ENCODE results near the gene ZPBP2. TPM values are rescaled to one million over a fixed set of nuclear protein-coding genes. Genes with fewer than 3 reads are reported as not detected.

The ZPBP2 gene
- total and polyA plus RNA-seq, 2 donors (not counting 1 experiment from before 2014, with no cell fraction given), result not detected

- DNase-seq (ENCODE audit: low read depth in 2 of 2), result no peak
- Histone ChIP-seq H4K20me1 (ENCODE audit: control insufficient read depth, extremely low read depth, insufficient read depth, low read length) (no peaks in the 10 kb centered on the region), H3K9me3 (ENCODE audit: control insufficient read depth, insufficient read depth, low read depth, low read length) (no peaks in the 10 kb centered on the region), H3K9ac (ENCODE audit: insufficient read depth, low read length) (no peak overlapping the region), H3K4me3 (replicated peaks in 1 of 4; ENCODE audit: control extremely low read depth in 1 of 4, insufficient read depth in 1 of 4, low read depth in 3 of 4, low read length in 4 of 4) (no peak overlapping the region), H3K27ac (ENCODE audit: insufficient read depth, low read length) (no peak overlapping the region), H2AFZ (ENCODE audit: low read length) (no peak overlapping the region), H3K4me2 (ENCODE audit: extremely low read depth, insufficient read depth, low read length) (no peak overlapping the region), H3K4me1 (ENCODE audit: control insufficient read depth, extremely low read depth, insufficient read depth, low read length) (no peaks in the 10 kb centered on the region), H3K36me3 (ENCODE audit: control insufficient read depth, insufficient read depth, low read length) (no peaks in the 10 kb centered on the region), H3K79me2 (ENCODE audit: control insufficient read depth, insufficient read depth, low read length) (no peaks in the 10 kb centered on the region), H3K27me3 (ENCODE audit: control insufficient read depth, insufficient read depth, low read length) (no peaks in the 10 kb centered on the region)
- TF ChIP-seq CTCF (conservative IDR thresholded peaks at IDR 0.05 in 1 of 2, IDR thresholded peaks at IDR 0.05 in 1 of 2; ENCODE audit: low read depth in 1 of 2, low read length in 2 of 2) (no peak), EZH2 (IDR thresholded peaks at IDR 0.05; ENCODE audit: low read length, missing control alignments) (no peak)
These were observed 34.0 kb upstream of the ZPBP2 start for GRCh38 chr17:39834017-39834416.

DNA sequence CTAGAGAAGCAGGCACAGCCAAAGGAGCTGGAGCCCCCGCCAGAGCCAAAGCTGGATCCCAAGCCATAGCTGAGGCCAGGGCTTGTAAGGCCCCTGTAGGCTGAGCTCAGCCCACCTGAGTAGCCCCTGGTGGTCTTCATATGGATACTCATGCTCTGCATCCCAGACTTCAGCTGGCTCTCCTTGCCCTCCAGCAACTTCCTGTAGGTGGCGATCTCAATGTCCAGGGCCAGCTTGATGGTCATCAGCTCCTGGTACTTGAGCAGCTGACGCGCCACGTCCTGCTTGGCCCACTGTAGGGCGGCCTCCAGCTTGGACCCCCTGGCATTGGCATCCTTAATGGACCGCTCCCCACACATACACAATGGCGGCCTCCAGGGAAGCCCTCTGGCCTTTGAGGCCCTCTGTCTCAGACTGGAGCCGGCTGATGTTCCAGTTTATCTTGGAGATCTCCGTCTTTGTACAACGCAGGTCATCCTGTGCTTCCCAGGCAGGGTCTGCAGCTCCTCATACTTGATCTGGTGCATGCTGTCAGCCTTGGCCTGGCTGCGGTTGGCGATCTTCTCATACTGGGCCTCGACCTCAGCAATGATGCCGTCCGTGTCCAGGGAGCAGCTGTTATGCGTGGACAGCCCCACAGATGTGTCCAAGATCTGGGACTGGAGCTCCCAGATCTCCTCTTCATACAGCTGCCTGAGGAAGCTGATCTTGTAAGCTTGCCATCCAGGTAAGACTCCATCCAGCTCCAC is 32.8 kb upstream of the ZPBP2 start:
- H2AFZ ChIP-seq (ENCODE audit: low read length), result no peak overlapping the region
- no peaks in the 10 kb centered on the region for H3K4me1 ChIP-seq (ENCODE audit: control insufficient read depth, extremely low read depth, insufficient read depth, low read length)
- no peak overlapping the region for H3K9ac ChIP-seq (ENCODE audit: insufficient read depth, low read length)
- H3K27me3 ChIP-seq (ENCODE audit: control insufficient read depth, insufficient read depth, low read length), result no peaks in the 10 kb centered on the region
- no peaks in the 10 kb centered on the region for H4K20me1 ChIP-seq (ENCODE audit: control insufficient read depth, extremely low read depth, insufficient read depth, low read length)
- no peaks in the 10 kb centered on the region for H3K36me3 ChIP-seq (ENCODE audit: control insufficient read depth, insufficient read depth, low read length)
- H3K4me2 ChIP-seq (ENCODE audit: extremely low read depth, insufficient read depth, low read length), result no peak overlapping the region
- DNase-seq (ENCODE audit: low read depth in 2 of 2), result no peak
- H3K27ac ChIP-seq (ENCODE audit: insufficient read depth, low read length), result no peak overlapping the region
- TF ChIP-seq CTCF (conservative IDR thresholded peaks at IDR 0.05 in 1 of 2, IDR thresholded peaks at IDR 0.05 in 1 of 2; ENCODE audit: low read depth in 1 of 2, low read length in 2 of 2), result no peak
- no peak for TF ChIP-seq EZH2 (IDR thresholded peaks at IDR 0.05; ENCODE audit: low read length, missing control alignments)
- H3K9me3 ChIP-seq (ENCODE audit: control insufficient read depth, insufficient read depth, low read depth, low read length), result no peaks in the 10 kb centered on the region
- no peaks in the 10 kb centered on the region for H3K79me2 ChIP-seq (ENCODE audit: control insufficient read depth, insufficient read depth, low read length)
- no peak overlapping the region for H3K4me3 ChIP-seq (replicated peaks in 1 of 4; ENCODE audit: control extremely low read depth in 1 of 4, insufficient read depth in 1 of 4, low read depth in 3 of 4, low read length in 4 of 4)

- H3K27me3 ChIP-seq (ENCODE audit: control insufficient read depth, insufficient read depth, low read length), result no peaks in the 10 kb centered on the region
These were observed 31.9 kb upstream of the ZPBP2 start for GRCh38 chr17:39836117-39836516.

More at GRCh38 chr17:39836117-39836516, 31.9 kb upstream of the ZPBP2 start:
- Histone ChIP-seq H3K79me2 (ENCODE audit: control insufficient read depth, insufficient read depth, low read length) (no peaks in the 10 kb centered on the region), H3K4me2 (ENCODE audit: extremely low read depth, insufficient read depth, low read length) (no peak overlapping the region), H4K20me1 (ENCODE audit: control insufficient read depth, extremely low read depth, insufficient read depth, low read length) (no peaks in the 10 kb centered on the region), H3K9ac (ENCODE audit: insufficient read depth, low read length) (no peak overlapping the region), H3K4me3 (replicated peaks in 1 of 4; ENCODE audit: control extremely low read depth in 1 of 4, insufficient read depth in 1 of 4, low read depth in 3 of 4, low read length in 4 of 4) (no peak overlapping the region), H3K27ac (ENCODE audit: insufficient read depth, low read length) (no peak overlapping the region), H2AFZ (ENCODE audit: low read length) (no peak overlapping the region), H3K4me1 (ENCODE audit: control insufficient read depth, extremely low read depth, insufficient read depth, low read length) (no peaks in the 10 kb centered on the region), H3K9me3 (ENCODE audit: control insufficient read depth, insufficient read depth, low read depth, low read length) (no peaks in the 10 kb centered on the region), H3K36me3 (ENCODE audit: control insufficient read depth, insufficient read depth, low read length) (no peaks in the 10 kb centered on the region)
- DNase-seq (ENCODE audit: low read depth in 2 of 2), result no peak
- TF ChIP-seq EZH2 (IDR thresholded peaks at IDR 0.05; ENCODE audit: low read length, missing control alignments), result no peak
- TF ChIP-seq CTCF (conservative IDR thresholded peaks at IDR 0.05 in 1 of 2, IDR thresholded peaks at IDR 0.05 in 1 of 2; ENCODE audit: low read depth in 1 of 2, low read length in 2 of 2), result no peak

Measured in fibroblast of lung (primary cell).